CD4-positive, alpha-beta T cell treated with Interleukin-2 at 100 ng/mL for 4 hours (primary cell): ENCODE results near the gene OR8H3.
"Not testable (repeated sequence)": the region's sequence is repeated elsewhere in the genome, so short reads cannot be mapped to it uniquely, and the experiment has no call there.

Experiments used
- DNase-seq: peaks from one replicate; pipeline ENCODE4 v3.0.0-alpha.2; 2020; ENCODE audit warnings: low spot score

The OR8H3 gene, protein sequence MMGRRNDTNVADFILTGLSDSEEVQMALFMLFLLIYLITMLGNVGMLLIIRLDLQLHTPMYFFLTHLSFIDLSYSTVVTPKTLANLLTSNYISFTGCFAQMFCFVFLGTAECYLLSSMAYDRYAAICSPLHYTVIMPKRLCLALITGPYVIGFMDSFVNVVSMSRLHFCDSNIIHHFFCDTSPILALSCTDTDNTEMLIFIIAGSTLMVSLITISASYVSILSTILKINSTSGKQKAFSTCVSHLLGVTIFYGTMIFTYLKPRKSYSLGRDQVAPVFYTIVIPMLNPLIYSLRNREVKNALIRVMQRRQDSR

GRCh38 chr11:56122073-56122472 is at the start of gene OR8H3:
Gene OR8H3 (plus strand): TSS chr11:56122373. CDS start chr11:56122373, 0 bp downstream.
- DNase-seq, result no peak

DNA sequence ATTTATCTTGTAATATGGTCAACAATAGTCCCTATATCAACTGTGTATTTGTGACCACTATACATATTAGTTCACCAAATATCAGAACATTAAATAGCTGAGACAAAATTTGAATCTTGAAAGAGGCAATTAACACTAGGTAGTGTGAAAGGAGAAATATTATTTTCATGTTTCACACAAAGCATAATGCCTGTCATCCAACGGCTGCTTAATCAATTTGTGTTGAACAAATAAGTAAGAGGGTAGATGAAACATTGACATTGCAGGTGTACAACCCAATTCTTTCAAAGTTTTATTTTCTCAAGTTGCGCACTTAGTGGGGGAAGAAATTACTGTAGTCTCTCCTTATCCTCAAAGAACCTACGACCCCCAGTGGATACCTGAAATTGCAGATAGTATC is 32.5 kb upstream of the OR8H3 start:
- DNase-seq, result no peak

DNA sequence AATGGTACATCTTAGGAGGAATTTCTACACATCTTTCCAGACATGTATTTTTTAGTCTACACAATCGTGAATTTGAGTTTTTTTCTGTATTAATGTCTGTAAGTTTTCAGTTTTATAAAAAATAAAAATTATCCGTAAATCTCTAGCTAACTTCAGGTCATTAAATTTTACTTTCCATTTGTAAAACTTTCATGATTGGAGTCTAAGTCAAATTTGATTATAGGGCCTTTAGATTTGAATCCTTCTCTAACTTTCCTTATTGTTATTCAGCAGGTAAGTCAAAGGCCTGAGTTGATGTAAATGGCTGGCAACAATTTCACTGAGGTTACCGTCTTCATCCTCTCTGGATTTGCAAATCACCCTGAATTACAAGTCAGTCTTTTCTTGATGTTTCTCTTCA is 29.2 kb upstream of the OR8H3 start, which contains the start of gene OR8I2:
Gene OR8I2, plus strand, starts transcription at position 301 of the 400 bp plus-strand sequence. Its CDS starts 0 bp downstream, at position 301.
- DNase-seq, result no peak

DNA sequence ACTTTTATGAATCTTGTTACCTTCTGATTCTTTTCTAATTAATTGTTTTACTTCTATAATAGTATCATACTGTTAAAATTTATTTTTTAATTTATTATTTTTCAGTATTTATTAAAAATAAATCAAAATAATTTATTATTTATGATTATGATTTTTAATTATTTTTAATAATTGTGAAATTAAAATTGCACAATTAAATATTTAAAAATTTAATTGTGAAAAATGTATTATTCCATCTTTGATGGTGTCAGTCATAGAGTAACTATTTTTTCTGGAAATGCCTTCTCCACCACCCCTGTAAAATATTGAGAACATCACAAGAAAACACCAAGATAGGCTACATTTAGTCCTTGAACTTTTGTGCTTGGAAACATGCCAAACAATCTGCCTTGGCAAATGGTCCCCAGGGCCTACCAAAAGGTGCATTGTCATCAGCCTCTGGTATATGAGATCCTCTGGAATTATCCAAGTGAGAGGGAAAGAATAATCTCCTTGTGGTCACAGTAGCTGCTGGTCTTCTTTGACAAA is 18.9 kb upstream of the OR8H3 start, which contains the start of gene OR8H2:
Gene OR8H2, plus strand, starts transcription at position 478 of the 528 bp plus-strand sequence. CDS start 1,356 bp downstream, outside the sequence.
- no peak for DNase-seq

DNA sequence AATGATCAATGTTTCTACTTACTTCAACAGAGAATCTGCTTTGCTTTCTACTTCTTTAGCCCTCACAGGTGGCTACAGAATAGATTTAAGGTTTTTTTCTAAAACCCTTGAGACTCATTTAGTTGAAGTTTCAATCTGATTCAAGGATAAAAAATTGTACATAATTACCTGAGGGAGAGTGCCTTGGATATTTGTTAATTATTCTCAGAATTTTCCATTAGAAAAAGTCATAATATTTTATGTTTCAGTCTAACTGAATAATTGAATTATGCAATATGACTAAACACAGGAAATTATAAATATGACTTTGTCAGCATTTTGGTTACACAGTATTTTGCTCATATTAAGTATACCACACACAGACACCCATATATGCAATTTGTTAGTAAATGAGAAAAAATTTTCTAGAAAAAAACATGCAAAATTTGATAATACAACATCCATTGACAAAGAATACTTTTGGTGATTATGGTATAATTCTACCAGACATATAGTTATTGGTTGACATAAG is 18.0 kb downstream of the OR8H3 start, which contains the start of gene OR8J3:
Gene OR8J3, minus strand, starts transcription at position 51 of the 511 bp plus-strand sequence. CDS start 2,483 bp downstream, outside the sequence.
- no peak for DNase-seq

GRCh38 chr11:56143681-56144080 is 21.5 kb downstream of the OR8H3 start:
- not testable (repeated sequence) for DNase-seq

GRCh38 chr11:56151376-56151775 is 29.2 kb downstream of the OR8H3 start:
- no peak for DNase-seq

GRCh38 chr11:56152333-56152732 is 30.2 kb downstream of the OR8H3 start:
- DNase-seq, result no peak

GRCh38 chr11:56160217-56160616 is 38.0 kb downstream of the OR8H3 start, which contains the start of gene OR8K5:
Gene OR8K5 (minus strand): TSS chr11:56160317. CDS start chr11:56160317, 0 bp downstream.
- DNase-seq, result no peak

DNA sequence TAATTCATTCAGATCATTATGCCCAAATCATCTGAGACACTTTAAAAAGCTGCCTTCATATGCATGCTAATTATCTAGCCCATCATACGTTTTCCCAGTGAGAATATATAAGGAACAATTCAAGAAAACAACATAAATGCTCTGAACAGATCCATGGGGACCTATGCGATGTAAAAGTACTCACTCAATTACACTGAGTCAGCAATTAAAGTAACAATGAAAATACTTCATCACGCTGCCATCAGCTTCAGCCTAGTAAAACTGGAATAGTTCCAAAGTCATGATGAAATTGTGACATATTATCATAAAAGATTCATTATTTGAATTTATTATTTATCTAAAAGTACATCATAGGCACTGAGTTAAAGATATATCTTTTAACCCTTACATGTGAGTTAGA is 41.6 kb downstream of the OR8H3 start:
- DNase-seq, result no peak

DNA sequence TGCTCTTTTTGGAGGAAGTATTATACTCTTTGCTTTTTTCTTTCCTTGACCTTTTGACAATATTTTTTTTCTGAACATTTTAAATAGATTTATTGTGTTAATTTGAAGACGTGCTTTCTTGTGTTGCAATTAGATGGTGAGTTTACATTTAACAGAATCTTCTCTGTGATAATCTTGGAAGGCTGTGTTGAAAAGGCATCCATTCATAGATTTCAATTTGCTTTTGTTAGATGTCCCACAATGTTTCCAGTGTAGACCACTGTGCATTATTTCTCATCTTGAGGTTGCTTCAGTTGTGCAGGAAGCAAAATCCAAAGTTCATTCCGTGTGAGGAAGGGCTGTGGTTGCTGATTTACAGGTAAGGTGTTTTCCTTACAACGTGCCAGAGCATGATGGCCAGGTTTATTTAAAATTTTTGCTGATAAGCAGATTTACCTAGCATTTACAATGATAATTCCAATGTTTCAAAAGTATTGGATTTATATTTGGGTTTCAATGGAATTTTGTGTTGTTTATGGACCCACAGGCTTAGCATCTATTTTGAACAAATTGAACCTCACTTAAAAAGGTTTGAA is 50.2 kb downstream of the OR8H3 start:
- DNase-seq, result no peak
